T-helper 9 cell (primary cell): ENCODE results near the gene ABHD18.

Experiments
- DNase-seq: peaks from one replicate; pipeline ENCODE4 v3.0.0-alpha.2; 2020

ABHD18 gene

GRCh38 chr4:128076464-128076863 lies 111.3 kb downstream of the ABHD18 start:
- no peak for DNase-seq
